ENCODE measurements around the gene MFSD1. TPM values are rescaled to one million over a fixed set of nuclear protein-coding genes. Genes with fewer than 3 reads are reported as not detected.

Gene MFSD1
- total RNA-seq, 2 donors from 2014 or later: 114 to 128 TPM

GRCh38 chr3:158875700-158876099 lies 73.8 kb downstream of the MFSD1 start:
- TF ChIP-seq CTCF (IDR thresholded peaks at IDR 0.05): no peak
- no peak overlapping the region for H3K4me3 ChIP-seq
- no peaks in the 10 kb centered on the region for H3K36me3 ChIP-seq
- DNase-seq (ENCODE audit: low spot score) (no peak), ATAC-seq (ENCODE audit: insufficient number of reproducible peaks, low FRiP score, low read depth) (no peak)
- H3K4me1 ChIP-seq (ENCODE audit: control insufficient read depth in 1 of 2, low read depth in 2 of 2): no peaks in the 10 kb centered on the region
- no peak overlapping the region for H3K27ac ChIP-seq
- no peaks in the 10 kb centered on the region for H3K9me3 ChIP-seq
- no peaks in the 10 kb centered on the region for H3K27me3 ChIP-seq (replicated peaks; ENCODE audit: insufficient read depth)

Other genes with a start within 250 kb of the MFSD1 start
- 10 to 100 TPM; 10.7 to 12.8 TPM for gene MLF1, start 230.9 kb upstream of the MFSD1 start, total RNA-seq
- 10 to 100 TPM; 20.0 to 87.1 TPM for gene GFM1, start 157.5 kb upstream of the MFSD1 start, total RNA-seq
- 10 to 100 TPM; 14.9 to 32.2 TPM for gene LXN, start 129.4 kb upstream of the MFSD1 start, total RNA-seq
- 10 to 100 TPM in 1 of 2 donors, 1 to 10 TPM in 1; 9.3 to 63.8 TPM for gene RARRES1, start 69.6 kb upstream of the MFSD1 start, total RNA-seq

Measured in thoracic aorta (tissue), 2 donors.